Neural progenitor cell (in vitro differentiated cells): ENCODE results near the gene CD300LB. TPM values are rescaled to one million over a fixed set of nuclear protein-coding genes. Genes with fewer than 3 reads are reported as not detected.
A peak's percentile ranks its signal among the peaks of the same experiment; 100 is the strongest.

ENCODE experiments used
- DNase-seq: peaks from one replicate; pipeline ENCODE4 v3.0.0-alpha.2; 2016; ENCODE audit warnings: low spot score
- H2AFZ ChIP-seq: fragments of 200-600 bp; sonication (generic); replicated peaks from 2 replicates; pipeline ENCODE4 v1.6.1; 2016; ENCODE audit warnings: antibody characterized with exemption
- H3F3A ChIP-seq: fragments of 200-600 bp; sonication (generic); 2 replicates; pipeline ENCODE4 v1.6.1; 2016; ENCODE audit warnings: antibody characterized with exemption, low read depth
- H3K27ac ChIP-seq: fragments of 200-600 bp; sonication (generic); 2 replicates; pipeline ENCODE4 v1.5.1; 2016; ENCODE audit warnings: mild to moderate bottlenecking
- H3K27me3 ChIP-seq: fragments of 200-600 bp; sonication (generic); 2 replicates; pipeline ENCODE4 v1.6.1; 2016; ENCODE audit warnings: mild to moderate bottlenecking, moderate library complexity
- H3K36me3 ChIP-seq: fragments of 200-600 bp; sonication (generic); 2 replicates; pipeline ENCODE4 v1.5.1; 2016
- H3K4me1 ChIP-seq: fragments of 200-600 bp; sonication (generic); 2 replicates; pipeline ENCODE4 v1.6.1; 2016; ENCODE audit warnings: mixed run types
- H3K4me2 ChIP-seq: fragments of 200-600 bp; sonication (generic); 2 replicates; pipeline ENCODE4 v1.6.1; 2016
- H3K4me3 ChIP-seq: fragments of 200-600 bp; sonication (generic); 2 replicates; pipeline ENCODE4 v1.5.1; 2016
- H3K79me2 ChIP-seq: fragments of 200-600 bp; sonication (generic); 2 replicates; pipeline ENCODE4 v1.6.1; 2016; ENCODE audit warnings: low read depth
- H3K9ac ChIP-seq: fragments of 200-600 bp; sonication (generic); 2 replicates; pipeline ENCODE4 v1.6.1; 2016
- H3K9me3 ChIP-seq: fragments of 200-600 bp; sonication (generic); 2 replicates; pipeline ENCODE4 v1.5.1; 2016; ENCODE audit warnings: low read depth
- H4K20me1 ChIP-seq: fragments of 200-600 bp; sonication (generic); 2 replicates; pipeline ENCODE4 v1.6.1; 2016; ENCODE audit warnings: low read depth
- H3K27ac Mint-ChIP-seq: 3 replicates; pipeline ENCODE4 v1.8.0; 2021; ENCODE audit warnings: mixed read lengths
- H3K27me3 Mint-ChIP-seq: 2 replicates; pipeline ENCODE4 v1.8.0; 2022; ENCODE audit warnings: low read depth, mild to moderate bottlenecking, inconsistent platforms, moderate library complexity, mixed read lengths; ENCODE audit not compliant: insufficient read depth
- H3K36me3 Mint-ChIP-seq: 3 replicates; pipeline ENCODE4 v1.8.0; 2021; ENCODE audit warnings: mixed read lengths
- H3K4me1 Mint-ChIP-seq: 3 replicates; pipeline ENCODE4 v1.8.0; 2021; ENCODE audit warnings: mixed read lengths
- H3K4me3 Mint-ChIP-seq: 3 replicates; pipeline ENCODE4 v1.8.0; 2021; ENCODE audit warnings: mild to moderate bottlenecking, moderate library complexity, mixed read lengths
- H3K9me3 Mint-ChIP-seq: 3 replicates; pipeline ENCODE4 v1.8.0; 2020; ENCODE audit warnings: mixed read lengths
- EZH2 ChIP-seq: fragments of 200-600 bp; sonication (generic); IDR thresholded peaks from 2 replicates; pipeline ENCODE4 v1.6.1; 2017; ENCODE audit warnings: antibody characterized with exemption, mild to moderate bottlenecking, moderate library complexity
- EZH2phosphoT487 ChIP-seq: fragments of 200-600 bp; sonication (generic); IDR thresholded peaks from 2 replicates; pipeline ENCODE4 v1.6.1; 2017; ENCODE audit warnings: antibody characterized with exemption
- total RNA-seq: library from RNA; depleted of rRNA; stranded (reverse); fragments of >200 nt; gene quantifications from 2 replicates; pipeline ENCODE4 v1.2.3, GENCODE V29; 2015; ENCODE audit warnings: low replicate concordance
- TF ChIP-seq, protein P1 (sequence below): fragments of 200-600 bp; sonication (generic); IDR thresholded peaks from 2 replicates; pipeline ENCODE4 v1.5.1; 2017; ENCODE audit warnings: antibody characterized with exemption, mild to moderate bottlenecking

The CD300LB gene
- total RNA-seq, 1 donor from 2014 or later, result not detected

- H3K9ac ChIP-seq, result no peak overlapping the region
- peaks cover 4% of the 10 kb centered on the region for H3K4me1 Mint-ChIP-seq
- peak overlapping the region; percentile 66 for H3K27ac Mint-ChIP-seq
These were observed 58.0 kb downstream of the CD300LB start for GRCh38 chr17:74473294-74473693.

GRCh38 chr17:74472890-74473289 lies 58.4 kb downstream of the CD300LB start:
- no peaks in the 10 kb centered on the region for H3K27me3 ChIP-seq
- H3K79me2 ChIP-seq, result no peaks in the 10 kb centered on the region
- H3K9ac ChIP-seq, result no peak overlapping the region
- Mint-ChIP-seq H3K4me3 (no peak overlapping the region), H3K4me1 (peaks cover 4% of the 10 kb centered on the region), H3K9me3 (peaks cover 9% of the 10 kb centered on the region), H3K27me3 (peaks cover 17% of the 10 kb centered on the region), H3K27ac (peak overlapping the region; percentile 66), H3K36me3 (no peaks in the 10 kb centered on the region)
- H3K9me3 ChIP-seq, result no peaks in the 10 kb centered on the region
- H3K27ac ChIP-seq, result no peak overlapping the region
- H4K20me1 ChIP-seq, result no peaks in the 10 kb centered on the region
- no peak for DNase-seq
- no peaks in the 10 kb centered on the region for H3K4me1 ChIP-seq
- H3K36me3 ChIP-seq, result no peaks in the 10 kb centered on the region
- no peak overlapping the region for H3K4me2 ChIP-seq
- no peak for TF ChIP-seq EZH2phosphoT487
- TF ChIP-seq, protein P1, sequence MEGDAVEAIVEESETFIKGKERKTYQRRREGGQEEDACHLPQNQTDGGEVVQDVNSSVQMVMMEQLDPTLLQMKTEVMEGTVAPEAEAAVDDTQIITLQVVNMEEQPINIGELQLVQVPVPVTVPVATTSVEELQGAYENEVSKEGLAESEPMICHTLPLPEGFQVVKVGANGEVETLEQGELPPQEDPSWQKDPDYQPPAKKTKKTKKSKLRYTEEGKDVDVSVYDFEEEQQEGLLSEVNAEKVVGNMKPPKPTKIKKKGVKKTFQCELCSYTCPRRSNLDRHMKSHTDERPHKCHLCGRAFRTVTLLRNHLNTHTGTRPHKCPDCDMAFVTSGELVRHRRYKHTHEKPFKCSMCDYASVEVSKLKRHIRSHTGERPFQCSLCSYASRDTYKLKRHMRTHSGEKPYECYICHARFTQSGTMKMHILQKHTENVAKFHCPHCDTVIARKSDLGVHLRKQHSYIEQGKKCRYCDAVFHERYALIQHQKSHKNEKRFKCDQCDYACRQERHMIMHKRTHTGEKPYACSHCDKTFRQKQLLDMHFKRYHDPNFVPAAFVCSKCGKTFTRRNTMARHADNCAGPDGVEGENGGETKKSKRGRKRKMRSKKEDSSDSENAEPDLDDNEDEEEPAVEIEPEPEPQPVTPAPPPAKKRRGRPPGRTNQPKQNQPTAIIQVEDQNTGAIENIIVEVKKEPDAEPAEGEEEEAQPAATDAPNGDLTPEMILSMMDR, result no peak
- no peak for TF ChIP-seq EZH2
- no peak overlapping the region for H3K4me3 ChIP-seq
- H2AFZ ChIP-seq, result no peak overlapping the region
- no peaks in the 10 kb centered on the region for H3F3A ChIP-seq

More at GRCh38 chr17:74473294-74473693, 58.0 kb downstream of the CD300LB start:
- TF ChIP-seq, protein P1, result no peak
- no peak for TF ChIP-seq EZH2phosphoT487
- TF ChIP-seq EZH2, result no peak
- no peak overlapping the region for H2AFZ ChIP-seq
- H3K27me3 ChIP-seq, result no peaks in the 10 kb centered on the region
- no peaks in the 10 kb centered on the region for H4K20me1 ChIP-seq
- H3K9me3 ChIP-seq, result no peaks in the 10 kb centered on the region
- Mint-ChIP-seq H3K9me3 (peaks cover 9% of the 10 kb centered on the region), H3K4me3 (no peak overlapping the region), H3K27me3 (peaks cover 19% of the 10 kb centered on the region), H3K36me3 (no peaks in the 10 kb centered on the region)
- no peaks in the 10 kb centered on the region for H3F3A ChIP-seq
- no peak overlapping the region for H3K4me2 ChIP-seq
- H3K4me3 ChIP-seq, result no peak overlapping the region
- no peaks in the 10 kb centered on the region for H3K36me3 ChIP-seq
- DNase-seq, result no peak
- H3K27ac ChIP-seq, result no peak overlapping the region
- H3K79me2 ChIP-seq, result no peaks in the 10 kb centered on the region
- no peaks in the 10 kb centered on the region for H3K4me1 ChIP-seq

DNA sequence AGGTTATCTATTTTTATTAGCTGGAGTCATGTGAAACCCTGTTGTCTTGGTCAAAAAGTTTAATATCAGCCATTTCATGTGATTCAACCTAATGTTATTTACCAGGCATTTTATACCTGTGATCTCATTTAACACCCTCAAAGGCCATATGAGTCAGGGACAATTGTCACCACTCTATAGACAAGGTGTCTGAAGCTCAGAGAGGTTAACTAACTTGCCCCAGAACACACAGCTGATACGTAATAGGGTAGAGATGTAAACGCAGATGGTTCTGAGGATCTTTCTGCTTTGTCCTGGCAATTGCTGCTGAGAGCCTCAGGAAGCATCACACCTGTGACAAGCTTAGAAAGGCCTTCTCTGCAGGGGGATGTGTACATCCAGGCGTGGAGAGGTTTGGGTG lies 59.9 kb downstream of the CD300LB start:
- peaks cover 17% of the 10 kb centered on the region for H3K27me3 Mint-ChIP-seq
- Histone ChIP-seq H3K9me3 (no peaks in the 10 kb centered on the region), H3K4me1 (peaks cover 7% of the 10 kb centered on the region), H3F3A (no peaks in the 10 kb centered on the region), H4K20me1 (no peaks in the 10 kb centered on the region), H2AFZ (no peak overlapping the region), H3K79me2 (no peaks in the 10 kb centered on the region), H3K27me3 (peaks cover 6% of the 10 kb centered on the region), H3K27ac (no peak overlapping the region), H3K4me3 (no peak overlapping the region), H3K4me2 (no peak overlapping the region), H3K36me3 (no peaks in the 10 kb centered on the region), H3K9ac (no peak overlapping the region)
- DNase-seq, result no peak
- TF ChIP-seq EZH2 (no peak), EZH2phosphoT487 (no peak)
- TF ChIP-seq, protein P1, result no peak
- no peaks in the 10 kb centered on the region for H3K36me3 Mint-ChIP-seq
- H3K4me1 Mint-ChIP-seq, result peaks cover 8% of the 10 kb centered on the region
- H3K9me3 Mint-ChIP-seq, result peaks cover 7% of the 10 kb centered on the region
- H3K27ac Mint-ChIP-seq, result no peak overlapping the region
- H3K4me3 Mint-ChIP-seq, result no peak overlapping the region

Other genes with a start within 250 kb of the CD300LB start
- gene KIF19, start 205.2 kb downstream of the CD300LB start, total RNA-seq, result 0.15 and 0.62 TPM in 2 replicates
- gene BTBD17, start 169.6 kb downstream of the CD300LB start, total RNA-seq, result 10.8 and 36.8 TPM in 2 replicates
- gene GPR142, start 164.0 kb downstream of the CD300LB start, total RNA-seq, result 0.93 TPM in 1 of 2 replicates, not detected in the other
- 13.5 and 42.0 TPM in 2 replicates for gene GPRC5C, start 99.4 kb downstream of the CD300LB start, total RNA-seq
- gene CD300A, start 64.8 kb downstream of the CD300LB start, total RNA-seq, result 0.28 TPM in 1 of 2 replicates, not detected in the other
- gene CD300C, start 14.6 kb upstream of the CD300LB start, total RNA-seq, result not detected in 2 replicates
- not detected in 2 replicates for gene CD300H, start 36.0 kb upstream of the CD300LB start, total RNA-seq
- not detected in 2 replicates for gene CD300LD, start 60.8 kb upstream of the CD300LB start, total RNA-seq
- gene CD300E, start 92.3 kb upstream of the CD300LB start, total RNA-seq, result not detected in 2 replicates
- not detected in 2 replicates for gene CD300LF, start 181.4 kb upstream of the CD300LB start, total RNA-seq
- 1.5 and 4.3 TPM in 2 replicates for gene RAB37, start 205.8 kb upstream of the CD300LB start, total RNA-seq
- 27.1 and 63.8 TPM in 2 replicates for gene NHERF1, start 217.2 kb upstream of the CD300LB start, total RNA-seq
- gene NAT9, start 244.9 kb upstream of the CD300LB start, total RNA-seq, result 68.9 and 75.3 TPM in 2 replicates